ENCODE measurements around the gene GARIN5A.

- TF ChIP-seq CTCF (IDR thresholded peaks at IDR 0.05) (no peak), POLR2AphosphoS5 (IDR thresholded peaks at IDR 0.05; ENCODE audit: low read depth, low read length) (no peak; the same call in 1 of the 2 replicates), TCF7L2 (IDR thresholded peaks at IDR 0.05; ENCODE audit: low read depth, low read length) (no peak)
Measured at GRCh38 chr19:50417111-50418081, 59.3 kb downstream of the GARIN5A start.

All from Panc1 (cell line).